LNCaP clone FGC (cell line): ENCODE data around the gene RPS6KA4.

Experiments
- DNase-seq: peaks from one replicate; pipeline ENCODE4 v3.0.0-alpha.2; 2011; ENCODE audit warnings: low read depth
- H3K4me3 ChIP-seq: 2 replicates; pipeline ENCODE4 v1.5.1; 2011; ENCODE audit warnings: mild to moderate bottlenecking, low read depth, low read length, control low read depth
- CTCF ChIP-seq: IDR thresholded peaks from 2 replicates; pipeline ENCODE4 v1.5.1; 2012; ENCODE audit warnings: mild to moderate bottlenecking; ENCODE audit not compliant: control insufficient read depth, insufficient read depth; ENCODE audit errors: extremely low read depth

The RPS6KA4 gene

DNA sequence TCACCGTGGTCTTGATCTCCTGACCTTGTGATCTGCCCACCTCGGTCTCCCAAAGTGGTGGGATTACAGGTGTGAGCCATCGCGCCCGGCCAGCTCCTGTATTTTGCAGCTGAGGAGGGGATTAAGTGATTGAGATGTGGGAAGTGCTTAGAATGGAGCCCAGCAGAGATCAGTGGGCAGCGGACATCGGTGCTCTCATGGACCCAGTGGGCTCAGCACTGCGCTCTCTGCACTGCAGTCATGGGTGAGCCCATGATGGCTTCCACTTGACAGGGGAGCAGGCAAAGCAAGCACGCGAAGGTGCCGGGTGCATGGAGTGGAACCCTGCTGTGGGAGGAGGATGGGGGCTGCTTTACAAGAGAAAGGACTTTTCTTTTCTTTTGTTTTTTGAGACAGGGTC is 28.1 kb upstream of the RPS6KA4 start:
- no peak for DNase-seq
- TF ChIP-seq CTCF = no peak

DNA sequence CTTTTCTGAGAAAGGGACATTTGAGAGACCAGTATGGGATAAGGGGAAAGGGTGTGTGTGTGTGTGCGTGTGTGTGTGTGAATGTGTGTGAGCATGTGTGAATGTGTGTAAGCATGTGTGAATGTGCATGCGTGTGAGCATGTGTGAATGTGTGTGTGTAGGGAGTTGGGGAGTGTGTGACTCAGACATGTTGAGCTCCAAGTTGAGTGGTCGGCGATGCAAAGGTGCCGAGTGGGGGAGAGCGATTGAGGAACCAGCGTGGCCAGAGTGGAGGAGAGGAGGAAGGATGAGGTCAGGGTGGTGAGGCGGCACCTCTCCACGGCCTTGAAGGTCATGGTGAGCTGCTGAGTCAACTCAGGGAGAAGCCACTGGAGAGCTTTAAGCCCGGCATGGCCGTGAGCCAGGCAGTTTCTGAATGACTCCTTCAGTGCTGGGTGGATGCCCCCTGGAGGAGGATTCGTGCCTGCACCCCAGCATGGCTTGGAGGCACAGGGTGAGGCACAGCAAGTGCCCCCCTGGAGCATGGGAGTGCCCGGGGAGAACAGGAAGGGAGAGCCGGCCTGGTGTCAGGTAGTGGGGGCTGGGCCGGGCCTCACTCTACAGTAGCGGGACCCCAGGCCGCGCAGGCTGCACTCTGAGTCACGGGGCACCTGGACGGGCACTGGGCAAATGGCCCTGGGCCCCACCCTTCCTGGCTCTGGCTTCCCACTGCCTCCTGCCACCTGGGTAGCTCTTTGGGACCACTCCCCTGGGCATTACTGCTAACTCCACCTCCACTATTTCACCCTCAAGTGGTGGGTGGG is 27.2 kb upstream of the RPS6KA4 start:
- peak; percentile 9 for TF ChIP-seq CTCF
- no peak overlapping the region for H3K4me3 ChIP-seq
- DNase-seq = no peak

More for the DNA sequence above, 28.1 kb upstream of the RPS6KA4 start:
- no peak overlapping the region for H3K4me3 ChIP-seq

DNA sequence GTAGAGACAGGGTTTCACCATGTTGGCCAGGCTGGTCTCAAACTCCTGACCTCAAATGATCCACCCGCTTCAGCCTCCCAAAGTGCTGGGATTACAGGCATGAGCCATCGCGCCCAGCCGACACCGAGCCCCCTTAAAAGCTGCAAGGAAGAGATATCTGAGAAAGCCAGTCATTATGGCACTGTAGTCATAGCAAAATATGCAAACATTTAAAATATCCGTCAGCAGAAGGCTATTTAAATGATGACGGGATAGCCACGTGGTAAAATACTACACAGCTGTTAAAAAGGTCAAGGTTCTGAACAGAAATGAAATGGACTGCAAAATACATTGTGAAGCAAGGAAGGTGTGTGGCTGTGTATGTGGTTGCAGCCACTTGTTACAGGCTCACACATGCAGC is 25.4 kb upstream of the RPS6KA4 start:
- no peak for DNase-seq
- no peak overlapping the region for H3K4me3 ChIP-seq
- TF ChIP-seq CTCF = no peak

DNA sequence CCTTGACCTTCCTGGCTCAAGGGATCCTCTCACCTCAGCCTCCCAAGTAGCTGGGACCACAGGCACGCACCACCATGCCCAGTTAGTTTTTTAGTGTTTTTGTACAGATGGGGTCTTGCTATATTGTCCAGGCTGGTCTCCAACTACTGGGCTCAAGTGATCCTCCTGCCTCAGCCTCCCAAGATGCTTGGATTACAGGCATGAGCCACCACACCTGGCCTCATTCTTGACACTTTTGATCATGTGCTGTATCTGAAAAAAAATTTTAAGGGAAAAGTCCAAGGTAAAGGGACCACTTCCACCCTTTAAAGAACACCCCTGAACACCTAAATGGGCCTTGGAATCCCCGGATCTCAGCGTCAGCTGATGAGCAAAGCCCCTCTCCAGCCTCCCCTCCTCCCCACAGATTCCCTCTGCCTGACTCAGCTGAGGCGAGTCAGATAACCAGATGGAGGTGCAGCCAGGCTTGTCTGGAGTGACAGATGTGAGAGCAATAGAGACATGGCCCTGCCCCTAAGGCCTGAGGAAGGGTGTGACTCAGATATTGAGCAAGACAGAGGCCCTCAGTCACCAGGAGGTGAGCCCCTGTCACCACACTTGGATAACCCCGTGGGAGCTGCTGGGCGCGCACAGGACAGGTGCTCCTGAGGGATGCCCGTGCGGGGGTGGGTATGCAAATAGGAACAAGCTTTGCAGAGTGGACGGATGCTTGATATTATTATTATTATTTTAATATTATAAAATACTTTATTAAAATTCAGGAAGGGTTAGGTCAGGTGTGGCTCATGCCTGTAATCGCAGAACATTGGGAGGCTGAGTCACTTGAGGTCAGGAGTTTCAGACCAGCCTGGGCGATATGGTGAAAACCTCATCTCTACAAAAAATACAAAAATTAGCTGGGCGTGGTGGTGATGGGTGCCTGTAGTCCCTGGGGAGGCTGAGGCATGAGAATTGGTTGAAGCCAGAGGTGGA is 23.9 kb upstream of the RPS6KA4 start:
- H3K4me3 ChIP-seq = no peak overlapping the region
- no peak for TF ChIP-seq CTCF
- DNase-seq = no peak

DNA sequence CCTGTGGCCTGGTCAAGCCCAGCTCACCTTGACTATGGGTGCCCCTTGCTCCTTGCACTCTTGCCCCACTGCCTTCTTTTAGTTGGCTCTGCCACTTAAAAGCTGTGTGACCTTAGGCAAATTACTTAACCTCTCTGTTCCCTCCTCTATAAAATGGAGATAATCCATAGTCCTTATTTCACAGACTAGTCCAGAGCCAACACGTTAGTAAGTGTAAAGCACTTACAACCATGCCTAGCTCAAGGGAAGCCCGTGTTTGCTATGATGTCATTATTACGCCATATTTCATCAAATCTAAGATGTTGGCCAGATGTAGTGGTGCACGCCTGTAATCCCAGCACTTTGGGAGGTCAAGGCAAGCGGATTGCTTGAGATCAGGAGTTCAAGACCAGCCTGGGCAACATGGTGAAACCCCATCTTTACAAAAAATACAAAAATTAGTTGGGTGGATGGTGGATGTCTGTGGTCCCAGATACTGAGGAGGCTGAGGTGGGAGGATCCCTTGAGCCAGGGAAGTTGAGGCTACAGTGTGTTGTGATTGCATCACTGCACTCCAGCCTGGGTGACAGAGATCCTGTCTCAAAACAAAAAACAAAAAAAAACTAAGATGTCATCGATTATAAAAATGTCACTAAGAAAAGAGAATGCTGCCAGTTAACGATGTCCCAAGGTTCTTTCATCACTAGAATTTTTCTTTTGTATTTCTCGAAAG is 21.3 kb upstream of the RPS6KA4 start:
- no peak overlapping the region for H3K4me3 ChIP-seq
- no peak for TF ChIP-seq CTCF
- no peak for DNase-seq

DNA sequence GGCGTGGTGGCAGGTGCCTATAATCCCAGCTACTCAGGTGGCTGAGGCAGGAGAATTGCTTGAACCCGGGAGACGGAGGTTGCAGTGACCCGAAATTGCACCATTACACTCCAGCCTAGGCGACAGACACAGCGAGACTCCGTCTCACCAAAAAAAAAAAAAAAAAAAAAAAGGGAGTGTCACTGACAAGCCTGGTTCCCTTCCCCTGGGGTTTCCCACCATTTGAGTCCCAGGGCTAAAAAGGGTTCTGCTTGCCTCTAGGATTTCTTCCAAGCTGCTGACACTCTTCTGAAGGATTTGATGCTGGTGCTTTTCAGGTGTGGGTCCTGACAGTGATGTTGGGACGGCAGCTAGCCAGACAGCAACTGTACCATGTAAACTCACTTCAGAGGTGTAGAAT is 20.2 kb upstream of the RPS6KA4 start:
- H3K4me3 ChIP-seq = no peak overlapping the region
- no peak for TF ChIP-seq CTCF
- no peak for DNase-seq
